ENCODE data around the gene TSPAN18. TPM values are rescaled to one million over a fixed set of nuclear protein-coding genes. Genes with fewer than 3 reads are reported as not detected.

Gene TSPAN18
- total RNA-seq, 4 donors from 2014 or later, result 2.6 to 28.9 (median 4.9) TPM

DNA sequence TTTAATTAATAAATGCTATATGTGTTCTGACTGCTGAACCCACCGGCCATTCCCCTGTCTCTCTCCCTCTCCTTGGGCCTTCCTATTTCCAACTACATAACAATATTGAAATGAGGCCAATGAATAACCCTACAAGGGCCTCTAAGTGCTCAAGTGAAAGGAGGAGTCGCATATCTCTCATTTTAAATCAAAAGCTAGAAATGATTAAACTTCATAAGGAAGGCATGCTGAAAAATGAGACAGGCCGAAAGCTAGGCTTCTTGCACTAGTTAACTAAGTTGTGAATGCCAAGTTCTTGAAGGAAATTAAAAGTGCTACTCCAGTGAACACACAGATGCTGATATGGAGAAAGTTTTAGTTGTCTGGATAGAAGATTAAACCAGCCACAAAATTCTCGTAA is 109.2 kb downstream of the TSPAN18 start:
- Histone ChIP-seq H3K4me1 (peaks cover 7 to 24% (median 15%) of the 10 kb centered on the region in 4 donors), H3K27ac (peak overlapping the region in 3 of 4 donors; percentile 61 to 82 (median 72)), H3K9me3 (no peaks in the 10 kb centered on the region), H3K36me3 (no peaks in the 10 kb centered on the region), H3K27me3 (peaks cover 13% of the 10 kb centered on the region), H3K4me3 (no peak overlapping the region)
- in situ Hi-C loops (cut with MboI; ENCODE audit: low pct_ligation_motif_present in 1 of 4, low pct_unique_long_range_greater_than_20kb in 1 of 4, low sequenced_read_pairs in 3 of 4) (no loop called here), intact Hi-C loops (cut with DNase I; ENCODE audit: low total_unique reads) (no loop called here)
- 45 to 56% methylated on average over 4 of the region's 4 CpGs for WGBS, 2 donors (ENCODE audit: low coverage in 1 of 2)
- no peak for DNase-seq
- TF ChIP-seq EP300 (IDR thresholded peaks at IDR 0.05; ENCODE audit: low read depth) (no peak), POLR2AphosphoS5 (IDR thresholded peaks at IDR 0.05) (no peak), POLR2A (IDR thresholded peaks at IDR 0.05) (no peak)
- TF ChIP-seq, protein P1, sequence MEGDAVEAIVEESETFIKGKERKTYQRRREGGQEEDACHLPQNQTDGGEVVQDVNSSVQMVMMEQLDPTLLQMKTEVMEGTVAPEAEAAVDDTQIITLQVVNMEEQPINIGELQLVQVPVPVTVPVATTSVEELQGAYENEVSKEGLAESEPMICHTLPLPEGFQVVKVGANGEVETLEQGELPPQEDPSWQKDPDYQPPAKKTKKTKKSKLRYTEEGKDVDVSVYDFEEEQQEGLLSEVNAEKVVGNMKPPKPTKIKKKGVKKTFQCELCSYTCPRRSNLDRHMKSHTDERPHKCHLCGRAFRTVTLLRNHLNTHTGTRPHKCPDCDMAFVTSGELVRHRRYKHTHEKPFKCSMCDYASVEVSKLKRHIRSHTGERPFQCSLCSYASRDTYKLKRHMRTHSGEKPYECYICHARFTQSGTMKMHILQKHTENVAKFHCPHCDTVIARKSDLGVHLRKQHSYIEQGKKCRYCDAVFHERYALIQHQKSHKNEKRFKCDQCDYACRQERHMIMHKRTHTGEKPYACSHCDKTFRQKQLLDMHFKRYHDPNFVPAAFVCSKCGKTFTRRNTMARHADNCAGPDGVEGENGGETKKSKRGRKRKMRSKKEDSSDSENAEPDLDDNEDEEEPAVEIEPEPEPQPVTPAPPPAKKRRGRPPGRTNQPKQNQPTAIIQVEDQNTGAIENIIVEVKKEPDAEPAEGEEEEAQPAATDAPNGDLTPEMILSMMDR (IDR thresholded peaks at IDR 0.05), result no peak

DNA sequence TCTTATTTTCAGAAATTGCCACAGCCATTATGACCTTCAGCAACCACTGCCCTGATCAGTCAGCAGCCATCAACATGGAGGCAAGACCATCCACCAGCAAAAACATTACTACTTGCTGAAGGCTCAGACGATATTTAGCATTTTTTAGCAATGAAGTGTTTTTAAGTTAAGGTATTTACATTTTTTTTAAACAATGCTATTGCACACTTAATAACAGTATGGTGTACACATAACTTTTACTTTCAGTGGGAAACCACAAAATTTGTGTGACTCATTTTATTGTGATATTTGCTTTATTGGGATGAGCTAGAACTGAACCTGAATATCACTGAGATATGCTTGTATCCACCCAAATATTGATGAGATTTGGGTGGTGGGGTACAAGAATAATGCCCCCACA is 110.9 kb downstream of the TSPAN18 start:
- H3K9me3 ChIP-seq, result no peaks in the 10 kb centered on the region
- no peak for DNase-seq
- intact Hi-C loops (cut with DNase I; ENCODE audit: low total_unique reads), result no loop called here
- H3K4me3 ChIP-seq, result no peak overlapping the region
- TF ChIP-seq, protein P1 (IDR thresholded peaks at IDR 0.05), result no peak
- no peak for TF ChIP-seq POLR2AphosphoS5 (IDR thresholded peaks at IDR 0.05)
- H3K4me1 ChIP-seq, result peaks cover 7 to 24% (median 15%) of the 10 kb centered on the region in 4 donors
- in situ Hi-C loops (cut with MboI; ENCODE audit: low pct_ligation_motif_present in 1 of 4, low pct_unique_long_range_greater_than_20kb in 1 of 4, low sequenced_read_pairs in 3 of 4), result no loop called here
- H3K27me3 ChIP-seq, result peaks cover 12% of the 10 kb centered on the region
- WGBS, 2 donors (ENCODE audit: low coverage in 1 of 2), result 56 to 76% methylated on average over 1 of the region's 1 CpG
- H3K27ac ChIP-seq, result no peak overlapping the region
- H3K36me3 ChIP-seq, result no peaks in the 10 kb centered on the region

DNA sequence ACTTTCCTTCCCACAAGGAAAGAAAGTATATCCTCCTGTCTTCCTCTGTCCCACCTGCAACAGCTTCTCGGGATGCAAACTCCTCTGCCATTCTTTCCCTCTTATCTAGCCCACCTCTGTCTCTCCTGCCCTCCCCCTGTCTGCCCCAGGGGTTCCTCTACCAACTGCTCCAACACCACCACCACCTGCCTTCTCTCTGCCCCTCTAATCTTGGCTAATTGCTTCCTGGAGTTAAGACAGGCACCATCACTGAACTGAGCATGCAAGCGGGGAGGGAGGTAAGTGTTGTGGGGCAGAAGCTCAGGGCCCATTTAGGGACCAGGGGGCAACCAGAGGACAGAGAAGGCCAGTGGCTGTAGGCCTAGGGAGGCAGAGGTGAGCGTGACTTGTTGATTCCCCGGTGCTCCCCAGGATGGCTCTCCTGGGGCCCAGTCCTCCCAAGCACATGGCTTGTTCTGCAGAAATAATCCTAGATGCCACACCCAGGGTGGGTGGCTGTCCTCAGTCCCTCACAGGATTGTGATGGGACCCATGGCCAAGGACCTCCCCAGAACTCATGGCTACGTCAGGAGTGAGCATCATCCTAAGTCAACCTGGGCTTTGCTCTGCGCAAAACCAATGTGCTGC is 112.8 kb downstream of the TSPAN18 start:
- 60 to 76% methylated on average over 1 to 6 of the region's 6 CpGs for WGBS, 2 donors (ENCODE audit: low coverage in 1 of 2)
- no peak overlapping the region for H3K27ac ChIP-seq
- peaks cover 3 to 16% (median 7%) of the 10 kb centered on the region in 4 donors for H3K4me1 ChIP-seq
- intact Hi-C loops (cut with DNase I; ENCODE audit: low total_unique reads) (no loop called here), in situ Hi-C loops (cut with MboI; ENCODE audit: low pct_ligation_motif_present in 1 of 4, low pct_unique_long_range_greater_than_20kb in 1 of 4, low sequenced_read_pairs in 3 of 4) (no loop called here)
- no peak overlapping the region for H3K4me3 ChIP-seq
- no peaks in the 10 kb centered on the region for H3K27me3 ChIP-seq
- no peaks in the 10 kb centered on the region for H3K9me3 ChIP-seq
- TF ChIP-seq POLR2AphosphoS5 (IDR thresholded peaks at IDR 0.05) (no peak), POLR2A (IDR thresholded peaks at IDR 0.05) (no peak)
- TF ChIP-seq, protein P1 (IDR thresholded peaks at IDR 0.05), result no peak
- H3K36me3 ChIP-seq, result no peaks in the 10 kb centered on the region
- no peak for DNase-seq

DNA sequence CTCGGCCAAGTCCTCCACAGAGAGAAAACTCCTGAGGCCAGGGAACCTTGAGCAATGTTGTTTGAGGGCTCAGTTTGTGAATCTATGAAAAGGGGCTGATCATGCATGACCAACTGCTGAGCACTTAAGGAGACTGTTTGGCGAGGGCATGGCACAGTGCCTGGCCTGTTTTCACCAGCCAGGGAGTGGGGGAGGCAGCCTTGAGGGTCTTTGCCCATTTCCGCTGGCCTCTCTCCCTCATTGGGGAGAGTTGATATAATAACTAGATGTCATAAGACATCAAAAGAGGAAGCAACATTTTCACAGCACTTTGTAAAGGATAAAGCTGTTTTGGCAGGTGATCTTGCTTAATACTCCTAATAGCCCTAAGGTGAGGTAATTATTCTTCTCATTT is 113.3 kb downstream of the TSPAN18 start:
- TF ChIP-seq POLR2A (IDR thresholded peaks at IDR 0.05), result no peak
- no peak for TF ChIP-seq EP300 (IDR thresholded peaks at IDR 0.05; ENCODE audit: low read depth)
- TF ChIP-seq, protein P1 (IDR thresholded peaks at IDR 0.05), result no peak
- TF ChIP-seq POLR2AphosphoS5 (IDR thresholded peaks at IDR 0.05), result no peak
- Histone ChIP-seq H3K36me3 (no peaks in the 10 kb centered on the region), H3K4me1 (peaks cover 0 to 10% (median 3%) of the 10 kb centered on the region in 4 donors), H3K27me3 (no peaks in the 10 kb centered on the region), H3K9me3 (no peaks in the 10 kb centered on the region), H3K27ac (no peak overlapping the region), H3K4me3 (no peak overlapping the region)
- intact Hi-C loops (cut with DNase I; ENCODE audit: low total_unique reads), result no loop called here
- WGBS, 2 donors (ENCODE audit: low coverage in 1 of 2), result 58 to 87% methylated on average over 2 to 3 of the region's 3 CpGs
- in situ Hi-C loops (cut with MboI; ENCODE audit: low pct_ligation_motif_present in 1 of 4, low pct_unique_long_range_greater_than_20kb in 1 of 4, low sequenced_read_pairs in 3 of 4), result no loop called here
- no peak for DNase-seq

All from transverse colon (tissue), 4 donors.